ENCODE measurements around the gene ORC1. TPM values are rescaled to one million over a fixed set of nuclear protein-coding genes. Genes with fewer than 3 reads are reported as not detected.

Gene ORC1
- total RNA-seq, 2 donors from 2014 or later: 1.2 to 2.0 TPM

Other genes starting within 250 kb of the ORC1 start
- 10 to 100 TPM; 41.8 to 62.6 TPM for gene CC2D1B, start 38.2 kb downstream of the ORC1 start, total RNA-seq
- gene PRPF38A, start 179 bp upstream of the ORC1 start, total RNA-seq: 10 to 100 TPM; 62.1 to 64.6 TPM
- 100 to 1,000 TPM; 125 to 136 TPM for gene TUT4, start 148.7 kb upstream of the ORC1 start, total RNA-seq
- 10 to 100 TPM; 13.4 to 13.9 TPM for gene GPX7, start 197.9 kb upstream of the ORC1 start, total RNA-seq
- gene SHISAL2A, start 228.7 kb upstream of the ORC1 start, total RNA-seq: 10 to 100 TPM; 33.1 to 41.9 TPM

All from T-helper 17 cell (primary cell).